Liver (tissue), 9 donors: ENCODE results near the gene ELP4. TPM values are rescaled to one million over a fixed set of nuclear protein-coding genes. Genes with fewer than 3 reads are reported as not detected.

Experiments
- DNase-seq: peaks from one replicate; pipeline ENCODE4 v3.0.0-alpha.2; 2017; ENCODE audit warnings: low spot score
- H3K27ac ChIP-seq, 2 donors: one replicate each; pipeline ENCODE4 v1.7.0; 2013; ENCODE audit warnings: inconsistent platforms in 2 of 2, low read length in 2 of 2, control low read depth in 1 of 2, low read depth in 1 of 2, mild to moderate bottlenecking in 1 of 2
- H3K27me3 ChIP-seq, 4 donors: one replicate each; pipeline versions ENCODE4 v1.6.1 to v1.7.0; 2013; ENCODE audit warnings: low read length in 3 of 4, inconsistent platforms in 1 of 4, mild to moderate bottlenecking in 1 of 4, moderate library complexity in 1 of 4; ENCODE audit not compliant: control insufficient read depth in 4 of 4, insufficient read depth in 4 of 4
- H3K36me3 ChIP-seq, 4 donors: one replicate each; pipeline versions ENCODE4 v1.6.1 to v1.7.0; 2013; ENCODE audit warnings: low read length in 3 of 4, mild to moderate bottlenecking in 3 of 4, low read depth in 1 of 4, moderate library complexity in 1 of 4; ENCODE audit not compliant: control insufficient read depth in 4 of 4, insufficient read depth in 3 of 4
- H3K4me1 ChIP-seq, 4 donors: one replicate each; pipeline versions ENCODE4 v1.6.1 to v1.7.0; 2013; ENCODE audit warnings: low read length in 3 of 4, mild to moderate bottlenecking in 3 of 4, moderate library complexity in 1 of 4; ENCODE audit not compliant: control insufficient read depth in 4 of 4, insufficient read depth in 4 of 4
- H3K4me3 ChIP-seq, 3 donors: one replicate each; pipeline versions ENCODE4 v1.6.1 to v1.7.0; 2013; ENCODE audit warnings: low read length in 3 of 3, control low read depth in 1 of 3, low read depth in 1 of 3, mild to moderate bottlenecking in 1 of 3
- H3K9ac ChIP-seq, 2 donors: one replicate each; pipeline ENCODE4 v1.7.0; 2013; ENCODE audit warnings: low read length in 2 of 2, mild to moderate bottlenecking in 2 of 2, moderate library complexity in 2 of 2, control low read depth in 1 of 2, low read depth in 1 of 2
- H3K9me3 ChIP-seq, 4 donors: one replicate each; pipeline versions ENCODE4 v1.6.1 to v1.7.0; 2013; ENCODE audit warnings: low read length in 3 of 4; ENCODE audit not compliant: control insufficient read depth in 4 of 4
- EGR1 ChIP-seq, 2 donors: IDR thresholded peaks; 2 replicates each; pipeline ENCODE4 v1.6.1; 2016 to 2018; ENCODE audit warnings: antibody characterized with exemption in 2 of 2, low read depth in 2 of 2
- FOXA2 ChIP-seq: IDR thresholded peaks from 2 replicates; pipeline ENCODE4 v1.6.1; 2016; ENCODE audit warnings: antibody characterized with exemption
- GABPA ChIP-seq, 2 donors: IDR thresholded peaks in 1 of 2; conservative IDR thresholded peaks in 1 of 2; 2 replicates each; pipeline ENCODE4 v1.6.1; 2016; ENCODE audit warnings: antibody characterized with exemption in 2 of 2, mild to moderate bottlenecking in 1 of 2, moderate library complexity in 1 of 2
- HNF4A ChIP-seq, 2 donors: conservative IDR thresholded peaks; 2 replicates each; pipeline ENCODE4 v1.6.1; 2016; ENCODE audit warnings: antibody characterized with exemption in 2 of 2, mild to moderate bottlenecking in 2 of 2
- HNF4G ChIP-seq: IDR thresholded peaks from 2 replicates; pipeline ENCODE4 v1.6.1; 2016; ENCODE audit warnings: antibody characterized with exemption
- JUND ChIP-seq, 2 donors: IDR thresholded peaks; 2 replicates each; pipeline ENCODE4 v1.6.1; 2016; ENCODE audit warnings: antibody characterized with exemption in 2 of 2
- NR2F2 ChIP-seq: IDR thresholded peaks from 2 replicates; pipeline ENCODE4 v1.6.1; 2016; ENCODE audit warnings: antibody characterized with exemption
- RXRA ChIP-seq, 2 donors: IDR thresholded peaks; 2 replicates each; pipeline ENCODE4 v1.6.1; 2017 to 2018; ENCODE audit warnings: antibody characterized with exemption in 2 of 2, mild to moderate bottlenecking in 1 of 2
- SP1 ChIP-seq: IDR thresholded peaks from 2 replicates; pipeline ENCODE4 v1.6.1; 2018; ENCODE audit warnings: antibody characterized with exemption, mild to moderate bottlenecking
- TAF1 ChIP-seq: conservative IDR thresholded peaks from 2 replicates; pipeline ENCODE4 v1.6.1; 2016; ENCODE audit warnings: antibody characterized with exemption, mild to moderate bottlenecking
- YY1 ChIP-seq: IDR thresholded peaks from 2 replicates; pipeline ENCODE4 v1.6.1; 2016; ENCODE audit warnings: antibody characterized with exemption, mild to moderate bottlenecking
- WGBS: extraction: QIAGEN DNeasy Blood & Tissue Kit; methylation state at CpG from one replicate; pipeline ENCODE4 v1.1.7; 2013; 5-methylcytosine and 5-hydroxymethylcytosine counted together
- polyA plus RNA-seq, 2 donors: library from polyadenylated mRNA; stranded (reverse) in 1 of 2; unstranded in 1 of 2; fragments of 200-250 nt in 1 of 2; fragments of >200 nt in 1 of 2; fragmentation: Nextera tagmentation in 1 of 2; extraction: Ambion mirVana in 1 of 2; gene quantifications; one replicate each; pipeline versions ENCODE4 v1.2.1 to v1.2.3, GENCODE V29; 2013 to 2015
- total RNA-seq, 2 donors: library from RNA; depleted of rRNA; stranded (reverse); fragments of >200 nt; gene quantifications; one replicate each; pipeline ENCODE4 v1.2.3, GENCODE V29; 2014
- TF ChIP-seq, protein P1 (sequence below): IDR thresholded peaks from 2 replicates; pipeline ENCODE4 v1.6.1; 2016; ENCODE audit warnings: antibody characterized with exemption
- TF ChIP-seq, protein P2 (sequence below): IDR thresholded peaks from 2 replicates; pipeline ENCODE4 v1.6.1; 2016; ENCODE audit warnings: antibody characterized with exemption, mild to moderate bottlenecking
- TF ChIP-seq, protein P3 (sequence below): IDR thresholded peaks from 2 replicates; pipeline ENCODE4 v1.6.1; 2016; ENCODE audit warnings: antibody characterized with exemption
- TF ChIP-seq, protein P4 (sequence below): fragments of 150-350 bp; IDR thresholded peaks from 2 replicates; pipeline ENCODE4 v1.5.1; 2017; ENCODE audit warnings: improper control_type of control experiment, low read depth, low read length; ENCODE audit not compliant: missing input control
- TF ChIP-seq, protein P5 (sequence below): IDR thresholded peaks from 2 replicates; pipeline ENCODE4 v1.6.1; 2016; ENCODE audit warnings: antibody characterized with exemption
- donor health status: healthy.
- donor health status: healthy.
- donor health status: healthy.
- donor health status: healthy.
- donor health status: healthy.

ELP4 gene
- total and polyA plus RNA-seq, 4 donors: 6.0 to 18.8 (median 12.5) TPM

DNA sequence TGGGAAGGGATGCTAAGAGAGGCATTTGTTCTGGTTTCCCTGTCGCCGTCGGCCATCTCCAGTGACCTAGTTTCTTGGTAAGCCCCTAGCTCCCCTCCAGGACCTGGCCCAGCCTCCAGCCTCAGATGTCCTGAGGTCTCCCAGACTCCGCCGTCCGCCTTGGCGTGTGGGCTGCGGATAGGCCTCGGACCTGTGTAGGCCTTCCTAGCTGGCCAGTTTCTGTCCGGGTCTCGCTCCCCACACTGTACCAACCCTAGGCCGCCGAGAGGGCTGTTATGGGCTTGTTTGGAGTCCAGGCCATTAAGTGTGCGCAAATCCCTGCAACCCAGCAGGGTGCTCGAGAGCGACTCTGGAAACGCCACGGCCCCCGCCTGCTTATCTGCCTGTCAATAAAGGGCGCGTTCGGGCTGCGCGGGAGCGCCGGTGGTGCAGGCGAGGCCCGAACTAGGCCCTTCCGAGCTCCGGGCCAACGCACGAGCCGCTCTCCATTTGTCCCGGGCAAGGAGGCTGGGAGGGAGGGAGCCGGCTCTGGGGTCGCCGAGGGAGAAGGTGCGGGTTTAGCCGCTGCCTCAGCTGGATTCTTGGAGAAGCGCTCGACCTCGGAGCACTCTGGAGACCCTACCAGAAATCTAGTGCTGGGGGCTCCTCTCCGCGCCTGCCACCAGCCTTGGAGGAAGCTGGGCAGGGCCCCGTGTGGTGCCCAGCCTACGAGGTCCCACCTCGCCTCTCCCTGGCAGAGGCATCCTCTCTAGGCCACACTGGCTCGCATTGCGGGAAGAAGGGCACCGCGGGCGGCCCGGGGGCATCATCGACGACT lies 310.3 kb downstream of the ELP4 start:
- H3K27me3 ChIP-seq: peaks cover 7 to 43% (median 26%) of the 10 kb centered on the region in 4 donors
- H3K36me3 ChIP-seq: no peaks in the 10 kb centered on the region
- H3K4me3 ChIP-seq: no peak overlapping the region
- H3K27ac ChIP-seq: no peak overlapping the region
- H3K9me3 ChIP-seq: peaks cover 0 to 5% (median 0%) of the 10 kb centered on the region in 4 donors
- no peak for TF ChIP-seq FOXA2
- no peak for TF ChIP-seq JUND (IDR thresholded peaks at IDR 0.05)
- TF ChIP-seq, protein P1, sequence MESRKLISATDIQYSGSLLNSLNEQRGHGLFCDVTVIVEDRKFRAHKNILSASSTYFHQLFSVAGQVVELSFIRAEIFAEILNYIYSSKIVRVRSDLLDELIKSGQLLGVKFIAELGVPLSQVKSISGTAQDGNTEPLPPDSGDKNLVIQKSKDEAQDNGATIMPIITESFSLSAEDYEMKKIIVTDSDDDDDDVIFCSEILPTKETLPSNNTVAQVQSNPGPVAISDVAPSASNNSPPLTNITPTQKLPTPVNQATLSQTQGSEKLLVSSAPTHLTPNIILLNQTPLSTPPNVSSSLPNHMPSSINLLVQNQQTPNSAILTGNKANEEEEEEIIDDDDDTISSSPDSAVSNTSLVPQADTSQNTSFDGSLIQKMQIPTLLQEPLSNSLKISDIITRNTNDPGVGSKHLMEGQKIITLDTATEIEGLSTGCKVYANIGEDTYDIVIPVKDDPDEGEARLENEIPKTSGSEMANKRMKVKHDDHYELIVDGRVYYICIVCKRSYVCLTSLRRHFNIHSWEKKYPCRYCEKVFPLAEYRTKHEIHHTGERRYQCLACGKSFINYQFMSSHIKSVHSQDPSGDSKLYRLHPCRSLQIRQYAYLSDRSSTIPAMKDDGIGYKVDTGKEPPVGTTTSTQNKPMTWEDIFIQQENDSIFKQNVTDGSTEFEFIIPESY: no peak
- TF ChIP-seq, protein P2, sequence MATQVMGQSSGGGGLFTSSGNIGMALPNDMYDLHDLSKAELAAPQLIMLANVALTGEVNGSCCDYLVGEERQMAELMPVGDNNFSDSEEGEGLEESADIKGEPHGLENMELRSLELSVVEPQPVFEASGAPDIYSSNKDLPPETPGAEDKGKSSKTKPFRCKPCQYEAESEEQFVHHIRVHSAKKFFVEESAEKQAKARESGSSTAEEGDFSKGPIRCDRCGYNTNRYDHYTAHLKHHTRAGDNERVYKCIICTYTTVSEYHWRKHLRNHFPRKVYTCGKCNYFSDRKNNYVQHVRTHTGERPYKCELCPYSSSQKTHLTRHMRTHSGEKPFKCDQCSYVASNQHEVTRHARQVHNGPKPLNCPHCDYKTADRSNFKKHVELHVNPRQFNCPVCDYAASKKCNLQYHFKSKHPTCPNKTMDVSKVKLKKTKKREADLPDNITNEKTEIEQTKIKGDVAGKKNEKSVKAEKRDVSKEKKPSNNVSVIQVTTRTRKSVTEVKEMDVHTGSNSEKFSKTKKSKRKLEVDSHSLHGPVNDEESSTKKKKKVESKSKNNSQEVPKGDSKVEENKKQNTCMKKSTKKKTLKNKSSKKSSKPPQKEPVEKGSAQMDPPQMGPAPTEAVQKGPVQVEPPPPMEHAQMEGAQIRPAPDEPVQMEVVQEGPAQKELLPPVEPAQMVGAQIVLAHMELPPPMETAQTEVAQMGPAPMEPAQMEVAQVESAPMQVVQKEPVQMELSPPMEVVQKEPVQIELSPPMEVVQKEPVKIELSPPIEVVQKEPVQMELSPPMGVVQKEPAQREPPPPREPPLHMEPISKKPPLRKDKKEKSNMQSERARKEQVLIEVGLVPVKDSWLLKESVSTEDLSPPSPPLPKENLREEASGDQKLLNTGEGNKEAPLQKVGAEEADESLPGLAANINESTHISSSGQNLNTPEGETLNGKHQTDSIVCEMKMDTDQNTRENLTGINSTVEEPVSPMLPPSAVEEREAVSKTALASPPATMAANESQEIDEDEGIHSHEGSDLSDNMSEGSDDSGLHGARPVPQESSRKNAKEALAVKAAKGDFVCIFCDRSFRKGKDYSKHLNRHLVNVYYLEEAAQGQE: no peak
- no peak for TF ChIP-seq RXRA (IDR thresholded peaks at IDR 0.05)
- TF ChIP-seq, protein P3, sequence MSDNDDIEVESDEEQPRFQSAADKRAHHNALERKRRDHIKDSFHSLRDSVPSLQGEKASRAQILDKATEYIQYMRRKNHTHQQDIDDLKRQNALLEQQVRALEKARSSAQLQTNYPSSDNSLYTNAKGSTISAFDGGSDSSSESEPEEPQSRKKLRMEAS: no peak
- no peak for TF ChIP-seq HNF4G
- no peak for TF ChIP-seq EGR1 (IDR thresholded peaks at IDR 0.05; ENCODE audit: low read depth in 2 of 2)
- no peak for TF ChIP-seq SP1
- no peak for TF ChIP-seq YY1
- TF ChIP-seq, protein P4, sequence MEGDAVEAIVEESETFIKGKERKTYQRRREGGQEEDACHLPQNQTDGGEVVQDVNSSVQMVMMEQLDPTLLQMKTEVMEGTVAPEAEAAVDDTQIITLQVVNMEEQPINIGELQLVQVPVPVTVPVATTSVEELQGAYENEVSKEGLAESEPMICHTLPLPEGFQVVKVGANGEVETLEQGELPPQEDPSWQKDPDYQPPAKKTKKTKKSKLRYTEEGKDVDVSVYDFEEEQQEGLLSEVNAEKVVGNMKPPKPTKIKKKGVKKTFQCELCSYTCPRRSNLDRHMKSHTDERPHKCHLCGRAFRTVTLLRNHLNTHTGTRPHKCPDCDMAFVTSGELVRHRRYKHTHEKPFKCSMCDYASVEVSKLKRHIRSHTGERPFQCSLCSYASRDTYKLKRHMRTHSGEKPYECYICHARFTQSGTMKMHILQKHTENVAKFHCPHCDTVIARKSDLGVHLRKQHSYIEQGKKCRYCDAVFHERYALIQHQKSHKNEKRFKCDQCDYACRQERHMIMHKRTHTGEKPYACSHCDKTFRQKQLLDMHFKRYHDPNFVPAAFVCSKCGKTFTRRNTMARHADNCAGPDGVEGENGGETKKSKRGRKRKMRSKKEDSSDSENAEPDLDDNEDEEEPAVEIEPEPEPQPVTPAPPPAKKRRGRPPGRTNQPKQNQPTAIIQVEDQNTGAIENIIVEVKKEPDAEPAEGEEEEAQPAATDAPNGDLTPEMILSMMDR: no peak
- TF ChIP-seq, protein P5, sequence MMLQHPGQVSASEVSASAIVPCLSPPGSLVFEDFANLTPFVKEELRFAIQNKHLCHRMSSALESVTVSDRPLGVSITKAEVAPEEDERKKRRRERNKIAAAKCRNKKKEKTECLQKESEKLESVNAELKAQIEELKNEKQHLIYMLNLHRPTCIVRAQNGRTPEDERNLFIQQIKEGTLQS: no peak
- no peak for TF ChIP-seq TAF1
- no peak for TF ChIP-seq NR2F2
- TF ChIP-seq GABPA (IDR thresholded peaks at IDR 0.05 in 1 of 2, conservative IDR thresholded peaks at IDR 0.05 in 1 of 2): no peak
- no peak for TF ChIP-seq HNF4A (conservative IDR thresholded peaks at IDR 0.05)
- peak; percentile 31 for DNase-seq
- H3K9ac ChIP-seq: no peak overlapping the region
- WGBS: 11% methylated on average over 55 of the region's 55 CpGs
- H3K4me1 ChIP-seq: peaks cover 17 to 36% (median 19%) of the 10 kb centered on the region in 4 donors
